Mesenchymal stem cell (in vitro differentiated cells and primary cell): ENCODE measurements around the gene HERC2.
"Not testable (repeated sequence)": the region's sequence is repeated elsewhere in the genome, so short reads cannot be mapped to it uniquely, and the experiment has no call there.

Experiments
- DNase-seq: peaks from one replicate; pipeline ENCODE4 v3.0.0-alpha.2; 2013
- H2AFZ ChIP-seq: one replicate; pipeline ENCODE4 v1.6.1; 2013; ENCODE audit warnings: low read depth, mild to moderate bottlenecking, control low read depth, inconsistent platforms, low read length, moderate library complexity
- H2AK5ac ChIP-seq: 2 replicates; pipeline ENCODE4 v1.6.1; 2013; ENCODE audit warnings: low read length, moderate library complexity, mild to moderate bottlenecking, inconsistent platforms; ENCODE audit not compliant: severe bottlenecking
- H2BK120ac ChIP-seq: one replicate; pipeline ENCODE4 v1.6.1; 2013; ENCODE audit warnings: low read depth, mild to moderate bottlenecking, inconsistent platforms, low read length, moderate library complexity
- H2BK12ac ChIP-seq, 2 experiments: one replicate each; pipeline ENCODE4 v1.6.1; 2013; ENCODE audit warnings: inconsistent platforms in 2 of 2, low read length in 2 of 2, mild to moderate bottlenecking in 2 of 2, moderate library complexity in 2 of 2, control low read depth in 1 of 2
- H2BK15ac ChIP-seq: one replicate; pipeline ENCODE4 v1.6.1; 2013; ENCODE audit warnings: mild to moderate bottlenecking, low read depth, inconsistent platforms; ENCODE audit not compliant: poor library complexity, severe bottlenecking
- H2BK5ac ChIP-seq: 2 replicates; pipeline ENCODE4 v1.6.1; 2013; ENCODE audit warnings: low read depth, mild to moderate bottlenecking, low read length, control low read depth, inconsistent platforms; ENCODE audit not compliant: poor library complexity, severe bottlenecking
- H3K14ac ChIP-seq, 2 experiments: one replicate each; pipeline ENCODE4 v1.6.1; 2013; ENCODE audit warnings: inconsistent platforms in 2 of 2, low read length in 2 of 2, control low read depth in 1 of 2, mild to moderate bottlenecking in 1 of 2, moderate library complexity in 1 of 2
- H3K18ac ChIP-seq, 2 experiments: one replicate each; pipeline ENCODE4 v1.6.1; 2013; ENCODE audit warnings: inconsistent platforms in 2 of 2, low read length in 2 of 2, control low read depth in 1 of 2, low read depth in 1 of 2, mild to moderate bottlenecking in 1 of 2
- H3K23ac ChIP-seq, 2 experiments: one replicate each; pipeline ENCODE4 v1.6.1; 2013; ENCODE audit warnings: inconsistent platforms in 2 of 2, low read length in 2 of 2, mild to moderate bottlenecking in 2 of 2, moderate library complexity in 2 of 2, control low read depth in 1 of 2
- H3K27ac ChIP-seq: 2 replicates; pipeline ENCODE4 v1.5.1; 2013; ENCODE audit warnings: mild to moderate bottlenecking, moderate library complexity, low read length, control low read depth, inconsistent platforms; ENCODE audit not compliant: poor library complexity, severe bottlenecking
- H3K27me3 ChIP-seq, 2 experiments: 2 replicates each; pipeline versions ENCODE4 v1.6.1 to v1.7.0; 2013; ENCODE audit warnings: low read length in 2 of 2, mild to moderate bottlenecking in 2 of 2, moderate library complexity in 2 of 2, control low read depth in 1 of 2, inconsistent platforms in 1 of 2; ENCODE audit not compliant: control insufficient read depth in 1 of 2, insufficient read depth in 1 of 2
- H3K36me3 ChIP-seq, 2 experiments: 2 replicates each; pipeline versions ENCODE4 v1.6.1 to v1.7.0; 2013; ENCODE audit warnings: low read length in 2 of 2, control low read depth in 1 of 2, inconsistent platforms in 1 of 2, low read depth in 1 of 2, mild to moderate bottlenecking in 1 of 2; ENCODE audit not compliant: insufficient read depth in 2 of 2, control insufficient read depth in 1 of 2
- H3K4ac ChIP-seq, 2 experiments: one replicate each; pipeline ENCODE4 v1.6.1; 2013; ENCODE audit warnings: inconsistent platforms in 2 of 2, low read length in 2 of 2, mild to moderate bottlenecking in 2 of 2, moderate library complexity in 2 of 2, control low read depth in 1 of 2, low read depth in 1 of 2
- H3K4me1 ChIP-seq: 2 replicates; pipeline ENCODE4 v1.6.1; 2013; ENCODE audit warnings: low read depth, low read length, control low read depth; ENCODE audit not compliant: control insufficient read depth, insufficient read depth
- H3K4me2 ChIP-seq: 2 replicates; pipeline ENCODE4 v1.6.1; 2013; ENCODE audit warnings: low read length, mild to moderate bottlenecking, inconsistent platforms; ENCODE audit not compliant: poor library complexity, severe bottlenecking
- H3K4me3 ChIP-seq, 2 experiments: 2 replicates each; pipeline versions ENCODE4 v1.5.1 to v1.7.0; 2013; ENCODE audit warnings: low read length in 2 of 2, mild to moderate bottlenecking in 2 of 2, control low read depth in 1 of 2, low read depth in 1 of 2; ENCODE audit not compliant: insufficient read depth in 1 of 2
- H3K79me1 ChIP-seq: replicated peaks from 2 replicates; pipeline ENCODE4 v1.6.1; 2013; ENCODE audit warnings: mild to moderate bottlenecking, control low read depth, low read length, inconsistent platforms; ENCODE audit not compliant: poor library complexity, severe bottlenecking
- H3K9ac ChIP-seq: 2 replicates; pipeline ENCODE4 v1.7.0; 2013; ENCODE audit warnings: mild to moderate bottlenecking, low read length, moderate library complexity
- H3K9me3 ChIP-seq: 2 replicates; pipeline ENCODE4 v1.7.0; 2013; ENCODE audit warnings: mild to moderate bottlenecking, low read length; ENCODE audit not compliant: control insufficient read depth
- H4K8ac ChIP-seq: one replicate; pipeline ENCODE4 v1.6.1; 2013; ENCODE audit warnings: inconsistent platforms, mild to moderate bottlenecking, low read length, moderate library complexity
- H4K91ac ChIP-seq: one replicate; pipeline ENCODE4 v1.6.1; 2013; ENCODE audit warnings: mild to moderate bottlenecking, low read length, inconsistent platforms
- WGBS: methylation state at CpG from one replicate; pipeline ENCODE4 v1.1.7; 2013; ENCODE audit warnings: mixed read lengths; 5-methylcytosine and 5-hydroxymethylcytosine counted together

HERC2 gene

DNA sequence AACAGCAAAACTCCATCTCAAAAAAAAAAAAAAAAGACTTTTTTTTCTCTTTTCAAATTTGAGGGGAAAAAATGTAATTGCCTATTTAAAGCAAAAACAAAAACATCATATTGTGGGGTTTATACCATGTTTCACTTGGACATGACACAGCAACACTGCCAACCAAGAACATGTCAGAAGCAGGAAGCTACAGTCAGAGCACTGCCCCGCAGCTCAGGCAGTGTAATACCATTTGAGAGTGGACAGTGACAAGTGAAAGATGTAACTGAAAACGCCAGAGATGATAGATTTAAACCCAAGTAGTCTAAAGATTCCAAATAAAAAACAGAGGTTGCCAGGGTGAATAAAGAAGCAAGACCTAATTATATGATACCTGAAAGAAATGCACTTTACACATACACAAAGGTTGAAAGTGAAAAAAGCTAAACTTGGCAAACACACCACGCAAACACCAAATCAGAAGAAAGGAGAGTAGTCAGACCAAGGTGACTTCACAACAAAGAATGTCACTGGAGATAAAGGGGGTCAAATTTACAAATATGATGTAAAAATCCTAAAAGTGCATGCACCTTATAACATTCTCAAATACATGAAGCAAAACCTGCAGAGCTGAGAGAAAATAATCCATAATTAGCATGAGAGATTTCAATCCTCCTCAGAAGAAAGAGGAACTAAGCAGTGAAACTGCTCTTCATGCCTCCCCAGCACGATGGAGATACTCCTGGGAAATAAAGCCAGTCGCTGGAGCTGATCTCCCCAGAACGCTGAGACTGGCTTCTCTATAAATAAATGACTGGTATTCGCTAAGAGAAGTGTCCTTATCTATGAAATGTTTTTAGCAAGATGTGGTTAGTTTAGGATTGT, 32.9 kb downstream of the HERC2 start:
- not testable (repeated sequence) for H4K8ac ChIP-seq, H3K18ac ChIP-seq, H3K4me1 ChIP-seq, DNase-seq, H3K9ac ChIP-seq, H3K14ac ChIP-seq, H2AK5ac ChIP-seq, H2BK5ac ChIP-seq, H3K4me2 ChIP-seq, H4K91ac ChIP-seq, H3K27me3 ChIP-seq, H2BK12ac ChIP-seq, H2BK15ac ChIP-seq, H3K23ac ChIP-seq, H3K4me3 ChIP-seq, H3K4ac ChIP-seq, H3K79me1 ChIP-seq, H3K27ac ChIP-seq, H2BK120ac ChIP-seq, H2AFZ ChIP-seq
- 86% methylated on average over 4 of the region's 7 CpGs for WGBS
- Histone ChIP-seq H3K9me3 (peaks cover 10% of the 10 kb centered on the region), H3K36me3 (peaks cover 10 to 29% of the 10 kb centered on the region in 2 experiments)

GRCh38 chr15:28286659-28287058, 35.3 kb downstream of the HERC2 start:
- H4K8ac ChIP-seq, H2BK12ac ChIP-seq, H3K27ac ChIP-seq, H3K79me1 ChIP-seq, H3K4ac ChIP-seq, H3K14ac ChIP-seq, H3K23ac ChIP-seq, H2AFZ ChIP-seq, H3K4me3 ChIP-seq, H2AK5ac ChIP-seq, H4K91ac ChIP-seq, H3K4me1 ChIP-seq, H2BK120ac ChIP-seq, H2BK15ac ChIP-seq, H3K4me2 ChIP-seq, DNase-seq, H3K9ac ChIP-seq, H2BK5ac ChIP-seq, H3K18ac ChIP-seq, H3K27me3 ChIP-seq: not testable (repeated sequence)
- H3K9me3 ChIP-seq, result peaks cover 13% of the 10 kb centered on the region
- no CpG with 5 or more reads among the region's 8 CpGs for WGBS
- H3K36me3 ChIP-seq, result peaks cover 16 to 34% of the 10 kb centered on the region in 2 experiments

- no peak overlapping the region for H2BK120ac ChIP-seq
- peaks cover 13% of the 10 kb centered on the region for H3K9me3 ChIP-seq
- H3K14ac ChIP-seq, result no peak overlapping the region
- H3K4me1 ChIP-seq, result no peaks in the 10 kb centered on the region
- no peak overlapping the region for H3K4me3 ChIP-seq
- peaks cover 9% of the 10 kb centered on the region for H3K79me1 ChIP-seq
- no peak overlapping the region for H4K8ac ChIP-seq
- DNase-seq, result no peak
- H3K27ac ChIP-seq, result no peak overlapping the region
- no peak overlapping the region for H2BK5ac ChIP-seq
- no peak overlapping the region for H2BK15ac ChIP-seq
- H3K36me3 ChIP-seq, result peaks cover 18 to 36% of the 10 kb centered on the region in 2 experiments
- no peak overlapping the region for H3K18ac ChIP-seq
- H2AK5ac ChIP-seq, result no peak overlapping the region
- no peak overlapping the region for H3K4me2 ChIP-seq
- no peak overlapping the region for H3K4ac ChIP-seq
- H2AFZ ChIP-seq, result no peak overlapping the region
- no peak overlapping the region for H2BK12ac ChIP-seq
- H4K91ac ChIP-seq, result no peak overlapping the region
- no peak overlapping the region for H3K9ac ChIP-seq
- H3K23ac ChIP-seq, result no peak overlapping the region
- H3K27me3 ChIP-seq, result no peaks in the 10 kb centered on the region
- 100% methylated on average over 1 of the region's 3 CpGs for WGBS
Observed at GRCh38 chr15:28286031-28286430, 35.9 kb downstream of the HERC2 start.

DNA sequence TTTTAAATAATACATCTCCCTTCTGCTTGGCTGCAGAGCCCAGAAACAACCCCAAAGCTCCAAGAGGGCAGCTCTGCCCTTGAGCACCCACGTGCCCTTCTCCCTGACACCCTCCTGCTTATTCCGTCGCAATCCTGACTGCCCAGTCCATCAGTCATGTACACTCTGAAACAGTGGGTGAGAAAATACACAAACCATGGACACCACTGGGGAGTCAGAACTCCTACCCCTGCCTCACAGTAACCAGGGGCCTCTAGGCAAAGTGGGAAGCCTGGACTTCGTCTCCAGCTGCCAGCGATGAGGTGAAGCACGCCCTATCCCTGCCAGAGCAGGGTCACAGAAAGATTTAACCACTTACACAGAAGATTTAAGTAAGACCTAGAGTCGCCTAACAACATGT, 40.1 kb downstream of the HERC2 start:
- H3K4me2 ChIP-seq, result no peak overlapping the region
- H3K27me3 ChIP-seq, result no peaks in the 10 kb centered on the region
- H3K9me3 ChIP-seq, result peaks cover 3% of the 10 kb centered on the region
- no peak overlapping the region for H2BK5ac ChIP-seq
- WGBS, result 75% methylated on average over 6 of the region's 7 CpGs
- no peak overlapping the region for H2BK120ac ChIP-seq
- H3K18ac ChIP-seq, result no peak overlapping the region
- H3K14ac ChIP-seq, result peak overlapping the region in 1 of 2 experiments; percentile 55
- H3K27ac ChIP-seq, result no peak overlapping the region
- peaks cover 19% of the 10 kb centered on the region for H3K79me1 ChIP-seq
- H3K4me1 ChIP-seq, result no peaks in the 10 kb centered on the region
- DNase-seq, result no peak
- no peak overlapping the region for H3K9ac ChIP-seq
- no peak overlapping the region for H2BK15ac ChIP-seq
- no peak overlapping the region for H3K23ac ChIP-seq
- no peak overlapping the region for H3K4ac ChIP-seq
- no peak overlapping the region for H3K4me3 ChIP-seq
- no peak overlapping the region for H4K91ac ChIP-seq
- no peak overlapping the region for H2AK5ac ChIP-seq
- H4K8ac ChIP-seq, result no peak overlapping the region
- no peak overlapping the region for H2BK12ac ChIP-seq
- H3K36me3 ChIP-seq, result peaks cover 24 to 38% of the 10 kb centered on the region in 2 experiments
- no peak overlapping the region for H2AFZ ChIP-seq
